Activated T-cell treated with anti-CD3 and anti-CD28 coated beads, Interleukin-2, amount 50 U/mL, for 24 hours (primary cell): ENCODE data around the gene SPATA31A1.
"Not testable (repeated sequence)": the region's sequence is repeated elsewhere in the genome, so short reads cannot be mapped to it uniquely, and the experiment has no call there.

Source experiments
- DNase-seq: peaks from one replicate; pipeline ENCODE4 v3.0.0-alpha.2; 2020
- H3K27ac Mint-ChIP-seq: 2 replicates; pipeline ENCODE4 v1.8.0; 2020; ENCODE audit warnings: mild to moderate bottlenecking, mixed read lengths
- H3K27me3 Mint-ChIP-seq: 2 replicates; pipeline ENCODE4 v1.8.0; 2020; ENCODE audit warnings: mixed read lengths
- H3K36me3 Mint-ChIP-seq: 2 replicates; pipeline ENCODE4 v1.8.0; 2020; ENCODE audit warnings: low read depth, mixed read lengths
- H3K4me1 Mint-ChIP-seq: 2 replicates; pipeline ENCODE4 v1.8.0; 2020; ENCODE audit warnings: low read depth, mixed read lengths
- H3K4me3 Mint-ChIP-seq: 2 replicates; pipeline ENCODE4 v1.8.0; 2020; ENCODE audit warnings: mild to moderate bottlenecking, moderate library complexity, mixed read lengths
- H3K9me3 Mint-ChIP-seq: 2 replicates; pipeline ENCODE4 v1.8.0; 2020; ENCODE audit warnings: mixed read lengths

SPATA31A1 gene

DNA sequence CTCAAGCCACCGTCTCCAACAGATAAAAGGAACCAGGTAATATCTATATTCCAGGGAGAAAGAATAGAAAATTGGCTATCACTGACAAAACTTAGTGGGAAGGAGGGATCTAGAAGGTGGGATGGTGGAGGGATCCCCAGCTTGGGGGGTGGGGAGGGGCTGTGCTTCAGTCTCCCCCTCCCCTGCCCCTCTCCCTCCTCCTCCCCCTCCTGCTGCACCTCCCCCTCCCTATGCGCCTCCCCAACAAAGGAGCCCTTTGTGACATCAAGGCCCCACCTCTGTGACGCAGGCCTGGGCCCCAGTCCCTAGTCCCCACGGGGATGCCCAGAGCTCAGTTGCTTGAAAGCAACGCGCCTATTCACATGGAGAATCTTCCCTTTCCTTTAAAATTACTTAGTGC, at the start of gene SPATA31A1:
TSS of gene SPATA31A1 (plus strand) at position 301 of the 400 bp plus-strand sequence. CDS start at position 363, 62 bp downstream.
- H3K9me3 Mint-ChIP-seq, H3K4me3 Mint-ChIP-seq, H3K4me1 Mint-ChIP-seq, H3K27ac Mint-ChIP-seq, DNase-seq, H3K36me3 Mint-ChIP-seq, H3K27me3 Mint-ChIP-seq: not testable (repeated sequence)

DNA sequence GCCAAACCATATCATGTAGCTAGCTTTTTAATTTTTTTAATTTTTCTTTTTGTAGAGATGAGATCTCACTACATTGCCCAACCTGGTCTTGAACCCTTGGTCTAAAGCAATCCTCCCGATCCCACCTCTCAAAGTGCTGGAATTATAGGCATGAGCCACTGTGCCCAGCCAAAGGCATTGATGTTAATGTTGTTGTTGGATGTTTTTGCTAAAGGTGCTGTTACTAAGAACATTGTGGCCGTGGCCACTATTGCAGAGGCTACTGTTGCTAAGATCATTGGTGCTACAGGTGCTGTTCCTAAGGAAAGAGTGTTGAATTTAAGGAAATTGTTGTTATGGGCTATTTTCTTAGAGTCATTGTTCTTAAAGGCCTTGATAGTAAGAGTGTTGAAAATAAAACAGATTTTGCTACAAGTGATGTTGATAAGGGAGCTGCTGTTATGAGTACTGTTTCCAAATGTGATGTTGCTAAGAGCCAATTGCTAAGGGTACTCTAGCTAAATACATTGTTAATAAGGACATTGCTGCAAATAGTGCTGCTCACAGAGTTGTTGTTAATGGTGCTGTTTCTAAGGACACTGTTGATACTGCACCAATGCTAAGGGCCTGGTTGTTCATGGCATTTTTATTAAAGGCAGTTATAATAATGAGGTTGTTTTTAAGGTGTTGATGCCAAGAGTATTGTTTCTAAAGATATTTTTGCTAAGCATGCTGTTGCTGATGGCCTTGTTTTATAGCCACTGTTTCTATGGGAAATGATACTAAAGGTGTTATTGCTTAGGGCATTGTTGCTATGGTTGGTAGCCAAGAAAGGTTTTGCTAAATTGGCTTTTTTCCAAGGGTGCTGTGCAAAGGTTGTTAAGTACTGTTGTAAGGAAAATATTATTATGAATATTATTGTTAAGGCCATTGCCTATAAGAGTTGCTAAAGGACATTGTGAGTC, 52.1 kb downstream of the SPATA31A1 start:
- not testable (repeated sequence) for H3K4me3 Mint-ChIP-seq, H3K9me3 Mint-ChIP-seq, H3K36me3 Mint-ChIP-seq, H3K27me3 Mint-ChIP-seq, H3K4me1 Mint-ChIP-seq, DNase-seq, H3K27ac Mint-ChIP-seq

DNA sequence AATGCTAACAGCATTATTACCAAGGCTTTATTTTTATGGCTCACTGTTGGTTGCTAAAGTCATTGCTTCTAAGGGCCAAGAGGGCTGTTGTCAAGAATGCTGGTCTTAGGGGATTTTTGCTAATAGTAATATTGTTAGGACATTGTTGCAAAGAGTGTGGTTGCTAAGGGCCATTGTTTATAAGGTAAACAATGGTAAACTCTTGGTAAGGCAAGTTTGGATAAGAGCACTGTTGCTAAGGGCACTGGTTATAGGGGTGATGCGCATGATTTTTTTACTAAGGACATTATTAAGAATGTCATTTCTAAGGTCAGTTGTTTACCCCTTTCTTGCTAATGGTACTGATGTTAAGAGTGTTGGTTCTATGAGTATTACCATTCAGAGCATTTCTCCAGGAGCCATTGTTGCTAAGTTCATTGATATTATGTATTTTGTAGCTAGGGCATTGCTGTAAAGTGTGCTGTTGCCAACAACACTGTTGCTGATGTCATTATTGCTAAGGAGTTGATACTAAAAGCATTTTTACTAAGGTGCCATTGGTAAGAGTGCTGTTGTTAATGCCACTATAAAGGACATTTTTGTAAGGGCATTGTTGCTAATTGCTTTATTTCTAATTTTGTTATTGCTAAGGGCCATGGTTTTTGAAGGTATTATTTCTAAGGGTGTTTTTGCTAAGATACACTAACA, 55.9 kb downstream of the SPATA31A1 start:
- H3K27me3 Mint-ChIP-seq, H3K9me3 Mint-ChIP-seq, H3K36me3 Mint-ChIP-seq, H3K27ac Mint-ChIP-seq, DNase-seq, H3K4me3 Mint-ChIP-seq, H3K4me1 Mint-ChIP-seq: not testable (repeated sequence)
